ENCODE data around the gene POLR1G. TPM values are rescaled to one million over a fixed set of nuclear protein-coding genes. Genes with fewer than 3 reads are reported as not detected.
"Not testable (repeated sequence)": the region's sequence is repeated elsewhere in the genome, so short reads cannot be mapped to it uniquely, and the experiment has no call there.

POLR1G gene
- total RNA-seq, 5 donors from 2014 or later (not counting 1 experiment from before 2014, with no cell fraction given): 0.82 to 6.2 (median 5.0) TPM

- H3K4me1 Mint-ChIP-seq: peaks cover 32 to 47% (median 36%) of the 10 kb centered on the region in 3 donors
- CTCF ChIA-PET: interaction anchor here in 1 of 2 donors (1.0 kb wide), 1 partner anchor 74 kb away, joined by 4 read pairs; no protein-coding TSS in a partner anchor
Observed at GRCh38 chr19:45404557-45405434, 1.6 kb upstream of the POLR1G start, which contains the start of gene PPP1R13L. TSS of gene PPP1R13L (minus strand) at chr19:45405069. CDS start at chr19:45398318, 6,751 bp downstream.

DNA sequence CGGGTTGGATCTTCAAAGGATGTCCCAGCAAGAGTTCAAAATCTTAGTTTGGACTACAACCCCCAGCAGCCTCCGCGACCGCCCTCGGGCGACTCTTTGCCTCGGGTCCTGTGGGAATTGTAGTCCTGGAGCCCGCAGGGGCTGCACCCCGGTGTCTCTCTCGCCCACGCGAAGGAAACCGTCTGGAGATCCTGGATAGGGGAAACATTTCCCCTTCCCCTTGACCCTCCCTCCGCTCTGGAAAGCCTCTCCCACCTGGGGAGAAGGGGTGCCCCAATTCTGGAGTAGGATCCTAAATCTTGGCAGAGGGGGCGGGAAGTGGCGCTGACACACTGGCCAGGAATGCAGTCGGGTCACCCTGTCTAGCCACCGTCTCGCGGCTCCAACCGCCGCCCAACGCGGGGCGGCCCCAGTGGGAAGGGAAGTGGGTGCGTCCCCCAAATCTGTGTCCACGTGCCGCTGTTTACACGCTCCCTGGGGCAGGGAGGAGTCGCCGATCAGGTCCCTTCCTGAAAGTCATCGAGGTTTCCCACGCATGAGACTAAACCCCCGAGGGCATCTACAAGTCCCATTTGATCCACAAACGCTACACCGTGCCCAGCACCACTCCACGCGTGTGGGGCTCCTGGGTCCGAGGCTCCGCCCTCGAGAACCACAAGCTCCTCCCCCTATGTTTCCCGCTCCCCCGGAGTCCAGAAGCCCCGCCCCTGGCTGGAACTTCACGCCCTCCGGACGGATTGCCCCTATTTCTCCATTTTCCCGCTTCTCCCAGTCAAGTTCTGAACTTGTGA lies 814 bp upstream of the POLR1G start:
- peak; percentile 61 to 91 (median 81) for DNase-seq
- ATAC-seq (replicated peaks in 1 of 4): peak; percentile 65 to 75 (median 72)
- peak overlapping the region; percentile 93 to 95 for H3K27ac Mint-ChIP-seq
- Histone ChIP-seq H3K27ac (ENCODE audit: low read length) (peak overlapping the region; percentile 84), H3K4me3 (ENCODE audit: control insufficient read depth in 1 of 2, extremely low read depth in 1 of 2, low read length in 1 of 2) (peak overlapping the region; percentile 76 to 92), H3K9me3 (no peaks in the 10 kb centered on the region), H3K27me3 (replicated peaks in 1 of 2; ENCODE audit: control insufficient read depth in 2 of 2, extremely low read depth in 1 of 2, insufficient read depth in 2 of 2, low read length in 1 of 2) (peaks cover 0 to 34% of the 10 kb centered on the region in 2 experiments), H3K4me1 (ENCODE audit: control insufficient read depth in 1 of 2, extremely low read depth in 1 of 2, insufficient read depth in 2 of 2, low read length in 2 of 2) (peaks cover 3 to 42% of the 10 kb centered on the region in 2 experiments), H3K36me3 (ENCODE audit: control insufficient read depth in 2 of 2, extremely low read depth in 1 of 2, insufficient read depth in 1 of 2, low read length in 1 of 2) (no peaks in the 10 kb centered on the region)
- H3K9me3 Mint-ChIP-seq: no peaks in the 10 kb centered on the region
- 1% methylated on average over 34 of the region's 48 CpGs for WGBS (ENCODE audit: insufficient coverage)
- H3K36me3 Mint-ChIP-seq: no peaks in the 10 kb centered on the region
- peaks cover 17 to 24% of the 10 kb centered on the region in 2 donors for H3K27me3 Mint-ChIP-seq
- ChIA-PET CTCF (no interaction called here), POLR2A (no interaction called here)
- H3K4me1 Mint-ChIP-seq: peaks cover 32 to 47% (median 36%) of the 10 kb centered on the region in 3 donors
- H3K4me3 Mint-ChIP-seq: peak overlapping the region; percentile 91 to 98 (median 92)

More at GRCh38 chr19:45404557-45405434, 1.6 kb upstream of the POLR1G start, which contains the start of gene PPP1R13L:
- Mint-ChIP-seq H3K9me3 (no peaks in the 10 kb centered on the region), H3K27ac (peak within 1 kb of the TSS; percentile 93 to 95), H3K27me3 (peaks cover 17 to 30% of the 10 kb centered on the region in 2 donors), H3K36me3 (no peaks in the 10 kb centered on the region), H3K4me3 (peak within 1 kb of the TSS; percentile 91 to 98 (median 92))
- Histone ChIP-seq H3K9me3 (no peaks in the 10 kb centered on the region), H3K4me3 (ENCODE audit: control insufficient read depth in 1 of 2, extremely low read depth in 1 of 2, low read length in 1 of 2) (peak within 1 kb of the TSS; percentile 76 to 92), H3K27me3 (replicated peaks in 1 of 2; ENCODE audit: control insufficient read depth in 2 of 2, extremely low read depth in 1 of 2, insufficient read depth in 2 of 2, low read length in 1 of 2) (peaks cover 0 to 42% of the 10 kb centered on the region in 2 experiments), H3K36me3 (ENCODE audit: control insufficient read depth in 2 of 2, extremely low read depth in 1 of 2, insufficient read depth in 1 of 2, low read length in 1 of 2) (peaks cover 0 to under 1% of the 10 kb centered on the region in 2 donors), H3K4me1 (ENCODE audit: control insufficient read depth in 1 of 2, extremely low read depth in 1 of 2, insufficient read depth in 2 of 2, low read length in 2 of 2) (peaks cover 3 to 42% of the 10 kb centered on the region in 2 experiments), H3K27ac (ENCODE audit: low read length) (peak within 1 kb of the TSS; percentile 84)
- DNase-seq (peak in 11 of 35 experiments; percentile 16 to 47 (median 29)), ATAC-seq (replicated peaks in 1 of 4) (peak in 3 of 4 experiments; percentile 2 to 28 (median 2))
- POLR2A ChIA-PET: interaction anchor here in 1 of 2 donors (0.6 kb wide), 1 partner anchor 868 kb away, joined by 4 read pairs; no protein-coding TSS in a partner anchor
- WGBS (ENCODE audit: insufficient coverage): 15% methylated on average over 46 of the region's 46 CpGs

- H3K9me3 ChIP-seq: no peaks in the 10 kb centered on the region
- Mint-ChIP-seq H3K36me3 (no peaks in the 10 kb centered on the region), H3K27me3 (peaks cover 17 to 24% of the 10 kb centered on the region in 2 donors), H3K4me3 (peak overlapping the region; percentile 91 to 98 (median 92)), H3K9me3 (no peaks in the 10 kb centered on the region), H3K4me1 (peaks cover 32 to 47% (median 36%) of the 10 kb centered on the region in 3 donors), H3K27ac (peak overlapping the region in 1 of 2 donors; percentile 28)
- no peak overlapping the region for H3K27ac ChIP-seq (ENCODE audit: low read length)
- peaks cover 0 to 33% of the 10 kb centered on the region in 2 experiments for H3K27me3 ChIP-seq (replicated peaks in 1 of 2; ENCODE audit: control insufficient read depth in 2 of 2, extremely low read depth in 1 of 2, insufficient read depth in 2 of 2, low read length in 1 of 2)
- ChIA-PET CTCF (no interaction called here), POLR2A (no interaction called here)
- DNase-seq: no peak
- H3K36me3 ChIP-seq (ENCODE audit: control insufficient read depth in 2 of 2, extremely low read depth in 1 of 2, insufficient read depth in 1 of 2, low read length in 1 of 2): no peaks in the 10 kb centered on the region
- 0% methylated on average over 2 of the region's 10 CpGs for WGBS (ENCODE audit: insufficient coverage)
- peak overlapping the region; percentile 76 to 92 for H3K4me3 ChIP-seq (ENCODE audit: control insufficient read depth in 1 of 2, extremely low read depth in 1 of 2, low read length in 1 of 2)
- ATAC-seq (replicated peaks in 1 of 4): no peak
- peaks cover 3 to 42% of the 10 kb centered on the region in 2 experiments for H3K4me1 ChIP-seq (ENCODE audit: control insufficient read depth in 1 of 2, extremely low read depth in 1 of 2, insufficient read depth in 2 of 2, low read length in 2 of 2)
Observed at GRCh38 chr19:45407091-45407375, 589 bp downstream of the POLR1G start.

DNA sequence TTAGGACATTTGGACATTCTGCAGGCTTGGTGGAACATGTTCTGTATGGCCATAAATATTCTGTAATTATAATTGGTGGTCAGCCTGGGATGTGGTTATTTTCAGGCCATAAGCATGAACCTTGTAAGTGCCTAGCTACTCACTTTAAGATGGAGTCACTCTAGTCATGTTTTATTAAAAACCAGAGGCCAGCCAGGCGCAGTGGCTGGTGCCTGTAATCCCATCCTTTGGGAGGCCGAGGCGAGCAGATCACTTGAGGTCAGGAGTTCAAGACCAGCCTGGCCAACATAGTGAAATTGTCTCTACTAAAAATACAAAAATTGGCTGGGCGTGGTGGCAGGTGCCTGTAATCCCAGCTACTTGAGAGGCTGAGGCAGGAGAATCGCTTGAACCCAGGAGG lies 1.1 kb downstream of the POLR1G start:
- Mint-ChIP-seq H3K4me1 (peaks cover 32 to 47% (median 36%) of the 10 kb centered on the region in 3 donors), H3K27me3 (peaks cover 17 to 24% of the 10 kb centered on the region in 2 donors), H3K4me3 (peak overlapping the region; percentile 39 to 91 (median 44))
- ATAC-seq (replicated peaks in 1 of 4); H3K27ac ChIP-seq (ENCODE audit: low read length); H3K27ac Mint-ChIP-seq; H3K9me3 ChIP-seq; DNase-seq; H3K4me3 ChIP-seq (ENCODE audit: control insufficient read depth in 1 of 2, extremely low read depth in 1 of 2, low read length in 1 of 2); H3K36me3 Mint-ChIP-seq; H3K9me3 Mint-ChIP-seq; POLR2A ChIA-PET; CTCF ChIA-PET; H3K36me3 ChIP-seq (ENCODE audit: control insufficient read depth in 2 of 2, extremely low read depth in 1 of 2, insufficient read depth in 1 of 2, low read length in 1 of 2): not testable (repeated sequence)
- H3K27me3 ChIP-seq (replicated peaks in 1 of 2; ENCODE audit: control insufficient read depth in 2 of 2, extremely low read depth in 1 of 2, insufficient read depth in 2 of 2, low read length in 1 of 2): peaks cover 0 to 29% of the 10 kb centered on the region in 2 experiments
- H3K4me1 ChIP-seq (ENCODE audit: control insufficient read depth in 1 of 2, extremely low read depth in 1 of 2, insufficient read depth in 2 of 2, low read length in 2 of 2): peaks cover 3 to 40% of the 10 kb centered on the region in 2 experiments
- 93% methylated on average over 5 of the region's 5 CpGs for WGBS (ENCODE audit: insufficient coverage)

DNA sequence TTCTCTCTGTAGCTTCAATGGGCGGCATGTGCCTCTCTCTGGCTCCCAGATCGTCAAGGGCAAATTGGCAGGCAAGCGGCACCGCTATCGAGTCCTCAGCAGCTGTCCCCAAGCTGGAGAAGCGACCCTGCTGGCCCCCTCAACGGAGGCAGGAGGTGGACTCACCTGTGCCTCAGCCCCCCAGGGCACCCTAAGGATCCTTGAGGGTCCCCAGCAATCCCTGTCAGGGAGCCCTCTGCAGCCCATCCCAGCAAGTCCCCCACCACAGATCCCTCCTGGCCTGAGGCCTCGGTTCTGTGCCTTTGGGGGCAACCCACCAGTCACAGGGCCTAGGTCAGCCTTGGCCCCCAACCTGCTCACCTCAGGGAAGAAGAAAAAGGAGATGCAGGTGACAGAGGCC lies 1.7 kb downstream of the POLR1G start:
- H3K36me3 ChIP-seq (ENCODE audit: control insufficient read depth in 2 of 2, extremely low read depth in 1 of 2, insufficient read depth in 1 of 2, low read length in 1 of 2): peaks cover 0 to 1% of the 10 kb centered on the region in 2 donors
- WGBS (ENCODE audit: insufficient coverage): 96% methylated on average over 7 of the region's 8 CpGs
- peaks cover 32 to 47% (median 34%) of the 10 kb centered on the region in 3 donors for H3K4me1 Mint-ChIP-seq
- no peaks in the 10 kb centered on the region for H3K9me3 Mint-ChIP-seq
- POLR2A ChIA-PET: no interaction called here
- peaks cover 6% of the 10 kb centered on the region for H3K36me3 Mint-ChIP-seq
- H3K4me1 ChIP-seq (ENCODE audit: control insufficient read depth in 1 of 2, extremely low read depth in 1 of 2, insufficient read depth in 2 of 2, low read length in 2 of 2): peaks cover 3 to 37% of the 10 kb centered on the region in 2 experiments
- no peak overlapping the region for H3K27ac ChIP-seq (ENCODE audit: low read length)
- no peak for DNase-seq
- peak overlapping the region; percentile 44 to 91 (median 49) for H3K4me3 Mint-ChIP-seq
- peaks cover 0 to 25% of the 10 kb centered on the region in 2 experiments for H3K27me3 ChIP-seq (replicated peaks in 1 of 2; ENCODE audit: control insufficient read depth in 2 of 2, extremely low read depth in 1 of 2, insufficient read depth in 2 of 2, low read length in 1 of 2)
- peaks cover 14 to 19% of the 10 kb centered on the region in 2 donors for H3K27me3 Mint-ChIP-seq
- no peak overlapping the region for H3K27ac Mint-ChIP-seq
- ATAC-seq (replicated peaks in 1 of 4): no peak
- no peak overlapping the region for H3K4me3 ChIP-seq (ENCODE audit: control insufficient read depth in 1 of 2, extremely low read depth in 1 of 2, low read length in 1 of 2)
- CTCF ChIA-PET: no interaction called here
- H3K9me3 ChIP-seq: no peaks in the 10 kb centered on the region
